Activated CD4-positive, alpha-beta T cell treated with anti-CD3 and anti-CD28 coated beads for 1 hour (primary cell): Measurements from ENCODE around the gene USP44.

Experiments
- DNase-seq: peaks from one replicate; pipeline ENCODE4 v3.0.0-alpha.2; 2020

Gene USP44

DNA sequence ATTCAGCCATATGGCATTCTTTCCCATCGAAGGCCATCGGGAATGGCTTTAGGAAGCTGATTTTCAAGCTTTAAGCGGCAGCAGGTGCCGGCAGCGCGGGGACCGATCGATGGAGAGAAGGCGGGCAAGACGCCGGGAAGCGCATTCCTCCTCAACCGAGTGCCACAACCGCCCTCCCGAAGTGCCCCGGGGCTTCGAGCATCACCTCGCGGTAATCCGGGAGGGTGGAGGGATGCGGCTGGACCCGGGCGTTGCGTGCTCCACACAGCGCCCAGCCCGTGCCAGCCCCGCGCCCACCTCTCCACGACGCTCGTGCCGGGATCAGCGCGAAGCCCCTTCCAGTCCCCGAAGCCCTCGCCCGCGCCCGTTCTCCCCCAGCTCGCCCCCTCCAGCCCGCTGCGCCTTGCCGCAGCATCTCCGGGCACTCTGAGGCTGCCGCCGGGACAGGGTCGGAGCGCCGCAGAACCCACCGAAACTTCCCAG is 3.2 kb downstream of the USP44 start:
- DNase-seq: peak; percentile 9

DNA sequence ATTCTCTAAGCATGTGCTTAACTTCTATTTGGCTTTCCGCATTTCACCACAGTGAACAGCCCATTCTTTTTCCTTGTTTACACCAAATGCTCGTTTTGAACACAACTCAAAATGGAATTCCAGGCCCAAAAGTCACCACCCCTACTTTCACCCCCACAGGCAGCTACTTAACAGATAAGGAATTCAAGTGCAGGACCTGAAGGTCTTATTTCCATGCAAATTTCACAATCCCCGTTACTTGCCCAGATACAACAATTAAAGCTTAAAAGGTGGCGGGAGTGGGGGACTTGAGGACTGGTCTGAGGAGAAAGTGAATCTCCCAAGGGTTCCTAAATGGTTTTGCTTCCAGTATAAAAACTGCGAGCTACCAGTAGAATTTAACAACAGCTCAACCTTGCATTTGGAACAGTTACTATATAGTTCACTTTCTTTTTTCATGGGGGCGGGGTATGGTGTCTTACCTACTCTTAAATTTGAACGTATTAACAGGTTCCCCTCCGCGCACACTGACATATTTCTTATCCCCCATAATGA is 3.7 kb downstream of the USP44 start:
- DNase-seq: no peak

DNA sequence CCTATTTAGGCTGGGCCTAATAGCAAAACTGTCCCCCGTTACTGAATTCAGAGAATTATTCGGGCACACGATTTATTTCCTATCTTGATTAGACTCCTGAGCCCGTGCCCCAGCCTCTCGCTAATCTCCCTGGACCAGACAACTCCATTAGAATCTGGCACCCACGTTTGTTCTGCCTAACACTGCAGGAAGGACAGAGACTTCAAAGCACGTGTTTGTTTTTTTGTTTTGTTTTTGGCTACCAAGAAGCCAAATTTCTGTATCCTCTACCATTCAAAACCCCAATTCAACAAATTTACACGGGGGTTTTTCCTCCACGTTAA is 4.8 kb downstream of the USP44 start:
- DNase-seq: no peak

DNA sequence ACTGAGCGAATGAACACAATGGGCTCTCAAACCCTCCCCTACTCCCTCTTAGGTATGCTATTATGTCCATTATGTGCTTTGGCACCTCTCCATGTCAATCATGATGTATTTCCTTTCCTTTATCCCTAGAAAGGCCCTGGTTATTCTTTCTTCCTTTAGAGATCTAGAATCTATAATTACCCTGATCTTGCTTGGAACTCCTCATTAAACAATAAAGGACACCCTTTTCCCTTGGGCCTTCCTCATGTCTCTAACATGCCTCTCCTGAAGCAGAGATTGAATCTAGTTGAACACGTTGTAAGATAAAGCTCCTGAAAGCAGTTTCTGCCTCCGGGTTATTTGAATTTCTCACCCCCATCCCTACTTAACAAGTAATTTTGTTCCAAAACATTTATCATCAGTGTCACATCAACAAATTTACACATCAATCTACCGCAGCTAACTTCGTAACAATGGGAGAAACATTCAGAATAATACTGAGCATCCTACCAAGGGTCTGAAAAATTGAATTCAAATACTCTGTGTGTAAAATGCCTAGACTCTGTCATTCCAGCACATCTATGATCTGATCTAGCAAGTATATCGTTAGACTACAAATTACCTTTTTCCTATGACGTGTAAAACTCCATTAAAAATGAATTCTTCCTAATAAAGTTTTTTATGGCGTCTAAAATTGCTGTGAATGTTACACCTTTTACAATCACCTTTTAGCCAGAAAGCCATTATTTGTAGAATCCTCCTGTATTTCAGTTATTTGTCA is 5.4 kb downstream of the USP44 start:
- no peak for DNase-seq

- no peak for DNase-seq
These were observed 6.0 kb downstream of the USP44 start for GRCh38 chr12:95545303-95545702.

GRCh38 chr12:95544756-95545155 is 6.5 kb downstream of the USP44 start:
- DNase-seq: no peak

GRCh38 chr12:95543305-95543704 is 8.0 kb downstream of the USP44 start:
- DNase-seq: no peak

GRCh38 chr12:95541436-95541835 is 9.8 kb downstream of the USP44 start:
- no peak for DNase-seq

- DNase-seq: no peak
These were observed 12.6 kb downstream of the USP44 start for GRCh38 chr12:95538656-95539055.

GRCh38 chr12:95538006-95538405 is 13.3 kb downstream of the USP44 start:
- DNase-seq: no peak

DNA sequence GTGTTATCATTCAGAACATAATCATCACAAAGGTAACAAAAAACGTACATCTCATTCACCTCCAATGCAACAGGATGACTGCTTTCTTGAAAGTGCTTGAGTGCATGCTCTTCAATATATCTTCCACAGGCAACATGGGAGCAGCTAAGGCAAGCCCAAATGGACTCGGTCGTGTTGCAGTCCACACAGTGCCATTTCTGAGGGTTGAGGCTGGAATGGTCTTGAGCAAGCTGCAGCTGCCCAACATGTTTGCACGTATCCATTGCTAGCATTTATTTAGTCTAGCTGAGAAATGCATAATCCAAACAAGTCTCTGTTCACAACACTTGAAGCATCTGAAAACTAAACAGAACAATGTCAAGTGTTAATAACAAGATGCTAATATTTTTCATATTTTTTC is 17.3 kb downstream of the USP44 start:
- DNase-seq: no peak

GRCh38 chr12:95532851-95533250 is 18.4 kb downstream of the USP44 start:
- DNase-seq: no peak

DNA sequence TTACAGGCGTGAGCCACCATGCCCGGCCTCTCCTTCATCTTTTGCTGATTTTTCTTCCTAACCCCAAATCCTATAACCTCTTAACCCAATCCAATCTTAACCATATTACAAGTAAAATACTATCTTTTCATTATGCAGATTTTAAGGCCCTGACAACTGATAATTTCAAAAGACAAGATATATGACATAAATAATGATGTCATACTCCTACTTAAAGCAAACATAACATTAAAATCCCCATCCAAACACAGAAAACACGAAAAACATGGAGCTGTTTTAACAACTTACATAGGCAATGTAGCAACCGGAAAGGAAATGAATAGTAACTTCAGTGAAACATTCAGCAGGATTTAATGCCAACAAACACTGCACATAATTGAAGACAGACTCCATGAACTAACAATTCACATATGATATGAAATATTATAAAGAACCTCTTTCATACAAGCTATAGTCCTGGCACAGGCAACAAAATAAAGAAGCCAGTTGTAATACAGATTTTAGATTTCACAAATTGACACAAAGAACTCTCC is 21.5 kb downstream of the USP44 start:
- DNase-seq: no peak

DNA sequence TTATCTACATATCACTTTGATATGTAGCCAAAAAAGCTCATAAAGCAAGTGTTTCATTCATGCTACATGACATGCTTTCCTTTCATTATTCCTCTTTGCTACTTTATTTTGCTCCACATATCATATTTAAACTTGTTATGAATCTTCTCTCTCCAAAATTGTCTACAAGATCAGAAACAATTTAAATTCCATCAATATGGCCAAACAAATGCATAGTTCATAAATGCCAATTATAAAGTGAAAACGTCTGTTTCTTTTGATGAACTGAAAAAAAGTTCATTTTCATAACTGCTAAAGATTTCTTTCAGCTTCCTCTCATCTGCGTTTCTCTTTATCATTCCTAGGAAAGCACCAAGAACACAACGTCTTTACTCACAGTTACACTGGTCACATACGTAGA is 22.8 kb downstream of the USP44 start:
- DNase-seq: no peak

DNA sequence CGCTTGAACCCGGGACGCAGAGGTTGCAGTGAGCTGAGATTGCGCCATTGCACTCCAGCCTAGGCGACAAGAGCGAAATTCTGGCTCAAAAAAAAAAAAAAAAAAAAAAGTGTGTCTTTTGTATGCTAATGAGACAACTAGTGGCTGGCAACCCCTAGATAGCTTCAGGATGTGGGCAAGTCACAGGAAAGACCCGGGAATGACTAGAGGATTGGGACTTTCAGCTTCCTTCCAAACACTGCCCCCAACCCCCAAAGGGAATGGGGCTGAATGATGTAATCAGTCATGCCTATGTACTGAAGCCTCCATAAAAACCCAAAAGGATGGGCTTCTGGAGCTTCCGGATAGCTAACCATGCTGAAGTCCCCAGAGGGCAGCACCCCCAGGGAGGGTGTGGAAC is 28.6 kb downstream of the USP44 start:
- DNase-seq: no peak

- DNase-seq: no peak
These were observed 30.5 kb downstream of the USP44 start for GRCh38 chr12:95520816-95521215.

- DNase-seq: no peak
These were observed 32.3 kb downstream of the USP44 start for GRCh38 chr12:95518944-95519343.

DNA sequence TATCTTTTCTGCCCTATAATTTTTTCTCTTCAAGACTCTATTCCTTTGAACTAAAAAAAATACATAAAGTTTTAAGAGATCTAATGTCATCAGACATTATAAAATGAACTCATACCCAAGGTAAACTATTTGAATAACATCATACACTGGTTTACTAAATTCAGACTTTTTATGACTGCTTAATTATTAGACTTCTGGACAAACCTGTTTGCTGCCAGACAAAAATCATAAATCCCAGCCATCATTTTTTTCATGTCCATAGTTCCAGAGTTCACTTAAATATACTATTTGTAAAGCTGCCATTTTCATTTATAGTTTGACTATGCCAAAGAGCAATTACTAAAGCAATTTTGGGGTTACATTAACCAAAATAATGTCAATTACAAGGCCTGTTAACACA is 34.0 kb downstream of the USP44 start:
- no peak for DNase-seq

GRCh38 chr12:95516757-95517156 is 34.5 kb downstream of the USP44 start:
- no peak for DNase-seq

DNA sequence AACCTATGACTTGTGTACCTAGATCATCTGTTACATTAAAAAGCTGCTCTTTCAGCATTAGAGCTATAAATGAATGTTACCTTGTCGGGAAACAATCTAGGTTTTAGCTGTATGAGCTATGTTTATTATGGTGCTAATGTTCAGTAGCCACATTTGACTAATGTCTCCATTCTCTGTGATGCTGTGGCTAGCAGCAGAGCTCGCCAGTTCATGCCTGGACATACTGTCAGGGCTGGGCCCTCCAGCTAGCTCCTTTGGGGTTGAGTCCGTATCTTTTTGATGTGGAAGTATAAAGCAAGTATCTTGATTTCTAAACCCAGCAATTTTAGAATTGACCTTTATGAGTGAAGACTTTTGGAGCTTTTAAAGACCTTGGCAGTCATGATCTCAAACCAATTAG is 36.1 kb downstream of the USP44 start:
- DNase-seq: no peak

DNA sequence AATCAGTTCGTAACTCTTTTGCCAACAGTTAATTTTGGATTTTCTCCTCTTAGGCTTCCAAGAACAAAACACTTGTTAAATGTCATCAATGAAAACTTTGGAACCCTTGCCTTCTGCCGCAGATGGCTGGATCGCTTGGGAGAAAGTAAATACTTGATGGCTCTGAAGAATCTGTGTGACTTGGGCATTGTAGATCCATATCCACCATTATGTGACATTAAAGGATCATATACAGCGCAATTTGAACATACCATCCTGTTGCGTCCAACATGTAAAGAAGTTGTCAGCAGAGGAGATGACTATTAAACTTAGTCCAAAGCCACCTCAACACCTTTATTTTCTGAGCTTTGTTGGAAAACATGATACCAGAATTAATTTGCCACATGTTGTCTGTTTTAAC is 37.7 kb downstream of the USP44 start:
- DNase-seq: no peak

DNA sequence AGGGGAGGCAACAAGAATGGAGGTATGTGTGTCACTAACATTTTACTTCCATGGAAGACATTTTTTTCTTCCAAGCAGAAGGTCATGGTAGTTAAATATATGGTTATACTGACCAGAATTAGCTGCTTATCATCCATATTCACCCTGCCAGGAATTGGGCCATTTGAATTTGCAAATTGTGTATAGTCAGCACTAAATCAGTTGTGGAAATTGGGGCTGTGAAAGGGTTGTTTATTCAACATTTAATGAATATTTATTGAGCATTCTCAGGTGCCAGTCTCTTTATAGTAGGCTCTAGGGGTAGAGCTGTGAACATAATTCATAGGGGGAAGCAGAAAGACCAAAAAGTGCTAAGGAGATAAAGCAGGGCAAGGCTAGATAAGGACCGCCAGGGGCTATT is 39.3 kb downstream of the USP44 start:
- no peak for DNase-seq

- DNase-seq: no peak
These were observed 42.0 kb downstream of the USP44 start for GRCh38 chr12:95509300-95509699.

GRCh38 chr12:95506707-95507523 is 44.4 kb downstream of the USP44 start:
- no peak for DNase-seq
